Measurements from ENCODE around the gene CTR9.

CTR9 gene

DNA sequence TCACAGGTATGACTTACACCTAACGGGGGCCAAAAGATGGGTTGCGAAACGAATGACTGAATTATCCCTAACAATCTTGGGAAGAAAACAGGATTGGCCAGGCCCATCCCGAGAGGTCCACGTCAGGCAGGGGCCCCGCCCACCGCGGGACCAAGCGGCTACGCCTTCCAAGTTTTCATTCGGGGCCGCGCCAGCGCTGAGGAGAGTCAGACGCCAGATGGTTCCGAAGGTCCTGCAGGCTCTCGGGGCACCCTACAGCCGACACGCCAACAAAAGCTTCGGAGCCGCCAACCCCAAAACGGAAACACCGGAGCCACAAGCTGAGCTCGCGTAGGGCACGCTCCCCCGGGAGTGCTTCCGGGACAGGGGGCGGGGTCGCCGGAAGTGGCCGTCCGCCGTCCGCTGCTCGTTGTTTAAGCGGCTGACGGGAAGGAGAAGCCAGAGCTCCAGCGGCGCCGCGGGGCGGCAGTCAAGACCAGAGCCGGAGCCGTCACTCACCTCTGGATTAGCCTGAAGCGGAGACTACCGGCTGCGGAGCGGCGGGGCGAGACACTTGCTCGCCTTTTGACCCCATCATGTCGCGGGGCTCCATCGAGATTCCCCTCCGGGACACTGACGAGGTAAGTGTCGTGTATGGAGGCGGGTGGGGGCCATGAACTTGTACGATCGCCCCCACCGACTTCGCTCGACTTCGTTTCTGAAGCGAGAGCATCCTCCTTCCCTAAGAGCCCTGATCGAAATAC lies at the start of gene CTR9:
Gene CTR9 (plus strand): TSS at position 409 of the 743 bp plus-strand sequence. CDS start 167 bp downstream, at position 576.
- DNase-seq: peak; percentile 41

DNA sequence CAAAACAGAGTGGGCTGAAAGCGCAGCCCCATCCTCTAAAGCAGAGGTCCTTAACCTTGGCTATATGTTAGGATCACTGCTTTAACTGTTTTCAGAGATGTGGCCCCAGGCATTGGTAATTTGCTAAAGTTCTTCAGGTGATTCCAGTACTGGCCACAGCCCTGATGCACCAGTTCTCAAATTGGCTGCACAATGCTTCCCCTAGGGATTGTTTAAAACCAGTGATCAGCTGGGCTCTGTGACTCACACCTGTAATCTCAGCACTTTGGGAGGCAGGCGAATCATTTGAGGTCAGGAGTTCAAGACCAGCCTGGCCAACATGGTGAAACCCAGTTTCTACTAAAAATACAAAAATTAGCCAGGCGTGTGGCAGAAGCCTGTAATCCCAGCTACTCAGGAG lies 49.1 kb upstream of the CTR9 start:
- DNase-seq: no peak

DNA sequence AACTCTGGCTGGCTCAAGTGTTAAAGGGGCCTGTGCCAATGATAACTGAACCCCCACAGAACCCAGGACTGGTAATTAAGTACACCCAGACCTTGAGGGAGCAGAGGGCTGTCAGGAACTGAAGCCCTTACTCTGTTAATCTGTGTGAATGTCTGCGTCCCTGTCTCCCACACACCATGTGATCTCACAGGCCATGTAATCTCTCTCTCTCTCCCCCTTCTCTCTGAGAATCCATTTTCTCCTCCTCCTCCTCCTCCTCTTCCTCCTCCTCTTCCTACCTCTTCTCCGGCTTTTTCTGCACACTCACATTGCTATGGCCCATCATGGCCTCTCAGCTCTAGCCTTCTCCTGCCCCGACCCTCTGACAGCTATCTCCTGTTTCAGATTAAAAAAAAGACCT lies 42.9 kb upstream of the CTR9 start:
- DNase-seq: no peak

DNA sequence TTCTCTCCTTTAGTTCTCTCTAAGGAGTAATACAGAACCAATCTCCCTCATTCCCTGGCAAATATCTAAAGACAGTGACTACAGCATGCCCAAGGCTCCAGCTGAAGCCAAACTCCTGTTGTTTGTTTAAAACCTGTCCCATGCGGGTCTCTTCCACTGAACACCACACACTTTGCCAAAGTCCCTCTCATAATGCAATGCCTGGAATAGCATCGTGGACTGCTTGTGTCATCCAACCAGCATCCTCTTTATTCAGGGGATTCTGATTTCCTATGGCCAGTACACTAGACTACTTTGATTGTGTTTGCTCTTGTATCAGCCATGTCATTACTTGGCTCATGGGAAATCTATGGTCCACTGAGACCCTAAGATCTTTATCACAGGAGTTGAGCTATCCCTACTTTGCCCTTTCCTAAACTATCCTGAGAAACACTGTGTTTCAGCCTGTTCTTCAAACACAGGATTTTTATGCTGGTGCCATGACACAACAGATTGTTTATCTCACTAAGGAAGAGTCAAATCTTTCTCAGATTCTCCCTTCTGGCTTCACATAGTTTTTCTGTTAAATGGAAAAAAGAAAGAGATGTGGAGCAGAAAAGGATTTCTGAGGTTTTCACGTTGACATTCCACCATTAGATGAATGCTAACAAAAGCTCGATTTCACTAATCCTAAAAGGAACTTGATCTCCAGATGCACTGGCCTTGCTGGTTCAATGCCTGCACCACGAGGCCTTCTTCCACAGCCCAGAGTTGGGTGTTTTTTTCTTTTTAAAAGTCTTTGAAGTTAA lies 41.6 kb upstream of the CTR9 start:
- DNase-seq: no peak

DNA sequence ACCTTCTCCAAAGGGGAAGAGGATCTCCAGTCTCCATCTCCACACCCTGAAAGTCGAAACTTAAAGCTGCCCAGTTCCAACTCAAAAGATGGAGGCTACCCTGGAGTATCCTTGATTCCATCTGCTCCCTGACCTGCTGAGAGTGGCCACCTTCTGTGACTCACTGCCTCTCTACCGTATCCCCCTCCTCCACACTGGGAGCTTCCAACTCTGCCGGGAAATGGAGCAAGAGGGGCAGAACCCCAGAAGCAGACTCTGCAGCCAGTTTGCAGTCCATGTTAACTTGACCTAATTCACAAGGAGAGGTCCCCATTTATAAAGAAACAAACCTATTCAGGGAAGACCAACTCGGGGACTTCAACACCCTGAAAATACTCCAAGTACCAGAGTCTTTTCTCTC lies 35.5 kb upstream of the CTR9 start:
- no peak for DNase-seq

DNA sequence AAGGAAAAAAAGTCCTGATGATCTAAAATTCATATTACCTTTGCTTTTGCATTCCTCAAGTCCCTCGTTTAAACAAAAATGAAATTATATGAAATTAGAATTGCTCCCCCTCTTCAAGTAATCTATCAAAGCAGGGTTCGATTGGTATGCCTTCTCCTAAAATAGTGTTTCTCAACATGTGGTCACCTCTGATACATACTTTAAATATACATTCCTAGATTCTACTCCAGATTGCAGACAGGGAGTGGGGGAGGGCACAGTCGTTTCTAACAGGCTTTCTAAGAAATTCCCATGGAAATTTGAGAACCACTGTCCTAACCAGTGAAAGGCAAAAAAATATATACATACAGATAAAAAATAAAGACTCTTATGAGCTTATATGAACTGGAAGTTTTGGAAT lies 34.9 kb upstream of the CTR9 start:
- no peak for DNase-seq

DNA sequence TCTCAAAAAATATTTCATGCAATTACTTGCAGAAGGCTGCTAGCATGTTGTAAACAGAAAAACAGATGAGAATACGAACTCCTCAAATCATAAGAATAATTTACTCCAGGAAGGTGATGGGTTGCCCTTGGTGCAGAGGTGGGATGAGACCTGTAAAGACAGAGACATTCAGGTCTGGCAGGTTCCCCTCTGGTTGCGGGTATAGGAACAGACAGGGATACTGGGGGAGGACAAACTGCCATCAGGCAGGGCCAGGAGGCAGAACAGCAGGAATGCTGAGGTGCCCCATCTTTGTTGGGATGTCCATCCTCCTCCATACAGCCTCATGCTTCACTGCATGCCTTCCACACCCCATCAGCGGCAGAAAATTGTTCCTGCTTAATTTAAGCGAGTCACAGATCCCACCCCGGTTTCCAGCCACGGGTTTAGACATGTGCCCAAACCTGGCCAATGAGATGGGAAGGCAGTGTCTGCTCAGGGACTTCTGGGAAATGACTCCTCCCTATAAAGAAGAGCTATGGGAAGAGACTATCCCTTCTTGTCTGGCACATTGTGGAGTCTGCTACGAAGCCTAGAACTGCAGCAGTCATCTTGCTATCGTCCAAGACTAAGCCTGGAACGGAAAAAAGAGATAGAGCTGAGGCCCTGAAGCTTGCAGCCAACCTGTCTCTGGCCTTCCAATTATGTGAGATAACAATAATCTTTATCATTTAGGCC lies 34.3 kb upstream of the CTR9 start:
- no peak for DNase-seq

DNA sequence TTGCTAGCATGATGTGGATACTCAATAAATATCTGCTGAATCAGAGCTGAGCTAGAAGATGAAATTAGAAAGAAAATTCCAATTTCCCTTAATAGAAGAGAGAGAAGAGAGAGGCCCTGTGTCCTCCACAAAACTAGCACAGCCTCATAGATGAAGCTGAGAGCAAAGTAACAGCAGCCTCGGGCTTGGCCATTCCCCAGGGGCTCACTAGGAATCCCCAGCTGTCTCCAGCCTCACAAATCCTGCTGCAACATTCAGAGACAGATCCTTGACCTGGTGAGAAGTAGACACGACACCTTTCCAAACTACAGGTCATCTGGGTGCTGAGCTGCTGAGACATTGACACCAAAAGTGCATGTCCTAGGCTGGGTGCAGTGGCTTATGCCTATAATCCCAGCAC lies 31.4 kb upstream of the CTR9 start:
- no peak for DNase-seq

DNA sequence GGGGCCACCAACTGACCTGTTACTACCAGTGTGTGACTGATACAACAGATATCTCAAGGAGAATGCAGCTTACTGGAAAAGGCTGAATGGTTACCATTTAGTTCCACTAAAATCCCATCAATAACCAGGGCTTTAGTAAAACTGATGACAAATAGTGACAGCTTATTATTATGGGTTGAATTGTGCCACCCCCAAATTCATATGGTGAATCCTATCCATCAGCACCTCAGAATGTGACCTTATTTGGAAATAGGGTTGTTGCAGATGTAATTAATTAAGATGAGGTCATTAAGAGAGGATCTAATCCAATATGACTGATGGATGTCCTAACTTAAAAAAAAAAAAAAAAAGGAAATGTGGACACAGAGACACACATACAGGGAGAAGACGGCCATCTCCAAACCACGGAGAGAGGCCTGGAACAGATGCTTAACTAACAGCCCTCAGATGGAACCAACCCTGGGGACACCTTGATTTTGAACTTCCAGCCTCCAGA lies 30.1 kb upstream of the CTR9 start:
- DNase-seq: no peak

DNA sequence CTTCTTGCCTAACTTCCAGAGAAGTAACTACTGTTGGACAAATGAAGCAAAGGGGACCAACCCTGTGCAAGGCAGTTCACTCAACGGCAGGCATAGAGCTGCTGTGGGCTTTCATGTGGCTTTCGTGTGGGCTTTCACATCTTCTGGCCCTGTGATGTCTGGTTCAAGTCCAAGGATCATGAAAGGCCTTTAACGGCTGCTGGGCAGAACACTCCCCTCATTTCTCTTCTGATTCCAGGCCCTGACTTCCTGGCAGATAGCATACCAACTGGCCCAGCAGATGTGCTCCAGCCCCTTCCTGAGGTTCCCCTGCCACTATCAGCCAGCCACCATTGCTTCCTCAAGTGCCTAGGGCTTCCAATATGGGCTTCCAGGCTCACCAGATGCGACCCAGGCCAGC lies 28.7 kb upstream of the CTR9 start:
- no peak for DNase-seq

DNA sequence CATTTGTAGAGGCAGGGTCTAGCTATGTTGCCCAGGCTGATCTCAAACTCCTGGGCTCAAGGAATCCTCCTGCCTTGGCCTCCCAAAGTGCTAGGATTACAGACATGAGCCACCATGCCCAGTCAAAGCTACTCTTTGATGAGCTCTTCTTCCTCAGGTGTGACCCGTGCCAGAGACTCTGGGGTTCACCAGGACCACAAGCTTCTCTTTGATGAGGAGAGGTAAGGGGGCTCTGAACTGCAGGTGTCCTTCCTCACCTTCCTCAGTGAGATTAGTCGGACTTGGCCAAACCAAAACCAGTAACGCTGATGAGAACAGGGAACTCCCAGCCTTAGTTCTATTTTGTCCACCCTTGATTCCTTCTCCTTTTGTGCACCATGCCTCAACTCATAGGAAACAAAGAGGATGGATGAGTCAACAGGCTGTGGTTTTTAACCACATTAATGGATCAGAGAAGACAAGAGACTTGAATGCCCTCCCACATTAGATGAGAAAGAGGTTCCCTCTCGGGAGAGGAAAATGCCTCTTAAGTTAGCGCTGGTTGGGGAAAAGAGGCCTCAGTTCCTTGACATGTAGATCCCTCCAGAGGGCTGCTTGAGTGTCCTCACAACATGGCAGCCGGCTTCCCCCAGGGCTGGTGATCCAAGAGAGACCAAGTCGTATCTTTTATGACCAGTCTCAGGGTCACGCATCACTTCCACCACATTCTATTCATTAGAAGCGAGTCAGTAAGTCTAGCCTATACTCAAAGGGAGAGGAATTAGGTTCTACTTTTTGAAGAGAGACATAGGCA lies 25.7 kb upstream of the CTR9 start:
- peak; percentile 62 for DNase-seq

DNA sequence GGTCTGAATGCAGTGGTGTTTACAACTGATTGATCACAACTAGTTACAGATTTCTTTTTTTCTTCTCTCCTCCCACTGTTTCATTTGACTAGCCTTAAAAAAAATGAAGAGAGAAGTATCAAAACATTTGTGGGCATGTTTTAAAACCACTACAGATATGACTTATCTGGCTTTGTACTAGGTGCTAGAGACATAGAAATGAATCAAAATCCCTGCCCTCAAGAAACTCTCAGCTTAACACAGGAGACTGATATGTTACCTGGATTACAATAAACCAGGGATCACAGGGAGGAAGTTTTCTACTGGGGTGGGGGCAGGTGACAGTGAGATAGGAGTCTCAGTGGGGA lies 25.2 kb upstream of the CTR9 start:
- no peak for DNase-seq

DNA sequence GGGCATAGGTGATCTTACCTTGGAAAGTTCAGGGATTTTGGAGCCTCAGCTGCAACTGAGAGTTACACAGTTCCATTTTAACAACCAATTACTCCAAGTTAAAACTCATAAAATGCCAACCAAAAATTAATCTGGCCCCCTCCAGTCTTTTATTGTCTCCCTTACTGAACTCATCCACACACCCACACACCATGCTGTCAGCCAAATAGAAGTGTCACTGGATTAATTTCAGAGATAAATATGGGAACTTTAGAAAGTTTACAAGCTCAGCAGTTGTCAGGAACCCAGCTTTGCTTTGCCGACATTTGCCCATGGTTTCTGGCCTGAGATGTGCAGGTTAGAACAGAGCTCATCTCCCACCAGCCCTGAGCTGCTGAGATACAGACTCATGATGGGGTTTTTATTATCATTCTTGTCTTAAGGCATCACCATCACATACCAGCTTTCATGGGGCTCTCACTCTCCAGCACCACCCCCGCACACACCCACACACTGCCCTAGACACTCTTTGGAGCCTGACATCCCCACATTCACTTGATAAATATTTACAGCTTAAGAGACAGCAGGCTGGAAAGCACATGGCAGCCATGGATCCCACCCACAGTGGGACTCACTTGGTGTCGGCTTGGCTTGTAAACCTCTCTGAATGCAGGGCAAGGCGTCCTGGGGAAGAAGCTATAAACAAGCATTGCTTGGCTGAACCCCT lies 23.7 kb upstream of the CTR9 start:
- DNase-seq: no peak

DNA sequence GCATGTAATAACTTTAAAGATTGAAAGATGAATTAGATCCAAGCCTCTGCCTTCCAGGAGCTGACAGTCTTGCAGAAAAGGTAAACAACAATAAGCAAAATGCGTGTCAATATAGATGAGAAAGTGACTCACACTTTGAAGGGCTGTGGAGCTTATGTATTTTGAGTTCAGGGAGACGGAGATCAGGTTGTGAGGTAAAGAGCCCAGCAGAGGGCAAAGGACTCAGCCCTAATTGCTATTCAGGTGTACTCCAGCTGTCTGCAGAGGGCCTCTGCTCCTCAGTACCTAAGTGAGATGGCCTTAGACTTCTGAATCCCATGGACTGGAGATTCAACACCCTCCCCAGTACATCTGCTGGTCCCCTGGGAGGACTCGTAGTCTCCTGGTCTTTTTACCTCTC lies 22.9 kb upstream of the CTR9 start:
- no peak for DNase-seq

DNA sequence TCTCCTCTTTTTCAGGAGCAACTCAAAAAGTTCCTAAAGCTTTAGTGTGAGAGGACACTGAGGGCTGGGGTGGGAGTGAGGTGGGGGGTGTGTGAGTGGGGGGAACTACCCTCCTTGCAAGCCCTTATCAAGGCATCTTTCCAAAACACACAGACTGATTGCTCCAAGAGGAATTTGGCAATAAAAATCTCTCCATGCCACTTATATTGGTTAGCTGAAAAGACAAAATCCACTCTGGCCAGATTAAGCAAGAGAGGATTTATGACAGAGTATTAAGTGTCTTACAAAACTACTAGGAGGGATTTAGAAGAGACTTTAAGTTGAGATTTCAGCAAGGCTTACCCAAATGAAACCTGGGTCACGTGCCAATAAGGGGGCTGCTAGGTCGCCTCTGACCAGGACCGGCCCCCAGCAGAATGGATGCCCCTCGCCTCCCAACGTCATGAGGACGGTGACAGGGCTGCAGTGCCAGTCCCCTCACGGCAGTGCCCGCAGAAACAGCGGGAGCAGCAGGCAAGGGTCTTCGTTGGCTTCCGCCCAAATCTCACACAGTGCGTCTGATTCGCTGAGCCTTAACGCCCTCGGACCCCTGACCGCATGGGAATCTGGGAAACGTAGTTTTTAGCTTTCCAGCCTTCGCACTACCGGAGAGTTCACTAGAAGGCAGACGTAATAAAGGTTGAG lies 22.1 kb upstream of the CTR9 start:
- no peak for DNase-seq

DNA sequence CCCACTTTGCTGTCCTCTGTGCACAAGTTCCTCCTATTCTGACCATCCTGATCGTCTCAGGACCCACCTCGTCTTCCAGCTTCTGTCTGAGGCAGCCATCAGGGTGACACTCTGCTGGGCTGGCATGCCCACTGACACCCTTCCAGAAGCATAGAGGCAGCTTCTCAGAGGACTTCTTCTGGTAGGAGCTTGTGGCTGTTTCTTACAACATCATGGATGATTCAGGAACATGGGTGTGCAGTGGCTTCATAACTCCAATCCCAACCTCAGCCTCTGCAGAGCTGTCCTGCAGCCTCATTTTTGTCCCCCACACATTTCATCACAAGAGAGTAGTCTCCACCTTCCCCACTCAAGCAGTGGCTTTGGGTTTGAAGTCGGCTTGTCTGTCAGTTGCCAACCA lies 20.9 kb upstream of the CTR9 start:
- DNase-seq: peak; percentile 35

DNA sequence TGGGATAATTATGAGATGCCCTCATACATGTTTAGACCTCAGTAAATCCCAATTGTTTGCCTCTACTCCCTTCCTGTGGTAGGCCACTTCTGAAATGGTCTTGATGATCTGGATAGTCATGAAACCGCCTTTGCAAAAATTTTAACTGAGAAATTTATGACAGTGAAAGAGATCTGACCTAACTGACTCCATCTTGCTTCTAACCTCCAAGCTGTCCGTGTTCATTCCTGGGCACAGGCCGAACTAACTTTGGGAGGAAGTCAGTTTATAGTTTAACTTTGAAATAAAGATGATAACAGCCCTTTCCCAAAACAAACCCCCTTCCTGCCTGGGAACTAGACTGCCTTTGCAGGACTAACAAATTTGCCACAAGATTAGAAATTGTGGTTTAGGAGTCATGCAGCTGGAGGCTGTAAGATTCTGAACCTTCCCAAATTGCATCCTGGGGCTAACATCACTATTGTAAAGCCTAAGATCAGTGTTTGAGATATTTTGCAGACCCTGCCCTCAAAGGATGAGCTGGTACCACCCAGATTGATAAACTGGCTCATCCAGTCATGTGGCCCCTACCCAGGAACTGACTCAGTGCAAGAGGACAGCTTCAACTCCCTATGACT lies 19.9 kb upstream of the CTR9 start:
- DNase-seq: no peak

DNA sequence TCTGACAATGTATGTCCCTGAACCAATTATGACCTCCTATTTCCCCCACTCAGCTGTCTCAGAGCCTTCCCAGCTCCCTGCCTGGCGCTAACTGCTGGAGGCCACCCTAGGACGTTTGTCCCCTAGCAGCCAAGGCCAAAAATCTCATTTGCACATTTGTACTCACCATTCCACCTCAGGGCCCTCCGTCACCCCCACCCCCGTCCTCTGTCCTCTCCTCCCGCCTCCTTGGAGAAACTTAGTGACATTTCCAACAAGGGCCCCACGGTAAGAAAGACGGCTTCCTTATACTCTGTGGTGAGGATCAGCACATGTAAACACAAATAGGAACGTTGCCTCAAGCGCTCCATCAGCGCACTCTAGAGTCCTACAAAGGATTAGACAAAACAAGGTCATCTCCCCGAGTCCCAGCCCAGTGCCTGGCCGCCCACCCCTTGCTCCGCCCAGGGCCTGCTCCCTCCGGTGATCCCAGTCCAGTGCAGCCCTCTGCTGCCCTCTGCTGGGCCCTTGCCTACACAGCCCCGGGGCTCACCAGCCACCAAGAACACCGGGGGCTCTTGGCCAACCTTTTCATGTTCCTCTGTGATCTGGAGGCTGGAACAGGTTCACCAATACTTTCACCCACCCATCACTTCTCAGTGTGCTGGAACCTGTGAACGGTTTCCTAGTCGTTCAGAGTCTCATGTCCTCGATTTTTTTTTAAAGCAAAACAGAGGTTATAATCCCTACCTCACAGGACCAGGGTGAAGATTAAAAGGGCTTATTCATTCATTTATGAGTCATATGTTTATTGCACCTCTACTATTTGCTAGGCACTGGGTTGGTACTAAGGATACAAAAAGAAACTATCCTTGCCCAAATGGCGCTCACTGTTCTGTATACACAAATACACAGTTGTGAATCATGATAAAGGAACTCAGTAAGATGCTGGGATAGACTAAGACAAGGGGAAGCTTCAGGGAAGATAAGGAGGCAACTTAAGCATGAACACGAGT lies 15.3 kb upstream of the CTR9 start:
- peak; percentile 32 for DNase-seq

DNA sequence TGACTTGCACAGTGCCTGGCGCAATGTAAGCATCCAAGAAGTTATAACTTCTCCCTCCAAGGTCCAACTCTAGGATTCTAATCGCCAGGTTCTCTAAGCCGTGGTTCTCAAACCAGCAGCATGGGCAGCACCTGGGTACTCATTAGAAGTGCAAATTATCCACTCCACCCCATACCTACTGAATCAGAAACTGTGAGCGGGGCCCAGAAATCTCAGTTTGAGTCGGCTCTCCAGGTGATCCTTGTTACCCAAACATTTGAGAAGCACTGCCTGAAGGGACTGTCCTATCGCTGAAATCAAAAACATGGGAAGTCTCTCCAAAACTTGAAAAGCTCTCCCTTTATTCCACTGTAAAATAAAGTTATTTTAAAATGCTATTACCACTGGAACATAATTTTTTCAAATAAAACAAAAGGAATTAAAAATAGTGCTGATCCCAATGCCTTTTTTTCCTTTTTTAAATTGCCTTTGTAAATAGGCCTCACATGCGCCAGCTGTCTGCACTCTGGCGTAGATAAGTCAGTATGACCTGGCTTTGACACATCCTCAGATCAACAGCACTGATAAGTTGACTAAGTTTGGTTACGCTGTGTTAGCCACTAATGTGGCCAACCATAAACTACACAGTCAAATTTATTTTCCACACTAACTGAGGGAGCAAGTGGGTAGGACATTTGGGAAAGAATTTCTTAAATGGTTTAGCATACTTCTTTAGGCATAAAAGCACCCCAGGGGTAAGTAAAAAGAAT lies 8.4 kb upstream of the CTR9 start:
- DNase-seq: no peak
